Fibroblast of the aortic adventitia (primary cell): ENCODE measurements around the gene C16orf87. TPM values are rescaled to one million over a fixed set of nuclear protein-coding genes. Genes with fewer than 3 reads are reported as not detected.

Experiments used
- DNase-seq: peaks from one replicate; pipeline ENCODE4 v3.0.0-alpha.2; 2010; ENCODE audit warnings: low read depth
- H3K4me3 ChIP-seq: 2 replicates; pipeline ENCODE4 v1.5.1; 2011; ENCODE audit warnings: low read depth, mild to moderate bottlenecking, control low read depth, low read length, moderate library complexity
- total RNA-seq: library from RNA; depleted of rRNA; stranded (reverse); fragments of >200 nt; gene quantifications from 2 replicates; pipeline ENCODE4 v1.2.3, GENCODE V29; 2012; ENCODE audit warnings: low replicate concordance
- TF ChIP-seq, protein P1 (sequence below): IDR thresholded peaks from 2 replicates; pipeline ENCODE4 v1.5.1; 2011; ENCODE audit warnings: mild to moderate bottlenecking, low read length, control low read depth, inconsistent platforms; ENCODE audit not compliant: insufficient read depth

C16orf87 gene
- total RNA-seq, 1 donor = 10.1 TPM

DNA sequence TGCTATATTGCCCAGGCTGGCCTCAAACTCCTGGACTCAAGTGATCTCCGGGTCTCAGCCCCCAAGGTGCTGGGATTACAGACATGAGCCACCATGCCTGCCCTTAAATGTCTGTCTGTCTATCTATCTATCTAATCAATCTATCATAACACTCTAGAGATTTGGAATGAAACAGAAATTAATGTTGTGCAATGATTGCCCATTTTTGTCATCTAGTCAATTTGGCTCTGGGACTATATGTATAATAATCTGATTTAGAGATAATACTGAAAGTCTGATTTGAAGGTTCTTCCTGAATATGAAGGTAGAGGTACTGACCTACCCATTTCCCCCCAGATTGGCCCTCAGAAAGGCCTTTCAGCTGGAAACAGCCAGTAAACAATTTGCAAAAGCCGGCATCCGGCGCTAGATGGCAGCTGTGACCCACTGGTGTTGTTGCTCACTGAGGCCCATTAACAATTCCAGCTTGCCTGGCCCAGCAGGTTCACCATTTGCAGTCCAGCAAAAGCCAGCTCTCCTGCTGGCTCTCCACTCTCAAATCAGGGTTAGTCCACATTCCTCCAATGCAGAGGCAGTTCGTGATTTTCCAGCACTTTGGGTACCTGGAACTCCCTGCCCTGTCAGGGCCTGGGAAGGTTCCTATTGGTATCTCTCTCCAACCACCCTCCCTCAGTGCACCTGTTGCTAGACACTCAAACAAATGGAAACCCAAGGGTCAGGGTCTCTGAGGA, 22.9 kb upstream of the C16orf87 start:
- peak; percentile 79 for DNase-seq

DNA sequence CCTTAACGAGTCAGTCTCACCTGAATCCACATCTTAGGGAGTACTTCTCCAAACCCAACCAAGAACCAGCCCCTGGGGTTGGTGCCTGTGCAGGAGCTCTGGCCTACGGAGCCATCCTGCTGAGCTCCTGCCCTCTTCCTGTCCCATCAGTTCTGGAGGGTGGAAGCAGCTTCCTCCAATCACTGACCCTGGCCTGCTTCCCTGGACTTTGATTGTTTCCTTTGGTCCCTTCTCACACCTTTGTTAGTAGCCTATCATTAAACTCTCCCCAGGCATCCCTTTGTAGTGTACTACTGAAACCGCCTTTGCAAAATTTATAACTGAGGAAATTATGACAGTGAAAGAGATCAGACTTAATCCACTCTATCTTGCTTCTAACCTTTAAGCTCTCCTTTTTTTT, 21.1 kb upstream of the C16orf87 start:
- no peak for DNase-seq
- H3K4me3 ChIP-seq = no peak overlapping the region
- TF ChIP-seq, protein P1, sequence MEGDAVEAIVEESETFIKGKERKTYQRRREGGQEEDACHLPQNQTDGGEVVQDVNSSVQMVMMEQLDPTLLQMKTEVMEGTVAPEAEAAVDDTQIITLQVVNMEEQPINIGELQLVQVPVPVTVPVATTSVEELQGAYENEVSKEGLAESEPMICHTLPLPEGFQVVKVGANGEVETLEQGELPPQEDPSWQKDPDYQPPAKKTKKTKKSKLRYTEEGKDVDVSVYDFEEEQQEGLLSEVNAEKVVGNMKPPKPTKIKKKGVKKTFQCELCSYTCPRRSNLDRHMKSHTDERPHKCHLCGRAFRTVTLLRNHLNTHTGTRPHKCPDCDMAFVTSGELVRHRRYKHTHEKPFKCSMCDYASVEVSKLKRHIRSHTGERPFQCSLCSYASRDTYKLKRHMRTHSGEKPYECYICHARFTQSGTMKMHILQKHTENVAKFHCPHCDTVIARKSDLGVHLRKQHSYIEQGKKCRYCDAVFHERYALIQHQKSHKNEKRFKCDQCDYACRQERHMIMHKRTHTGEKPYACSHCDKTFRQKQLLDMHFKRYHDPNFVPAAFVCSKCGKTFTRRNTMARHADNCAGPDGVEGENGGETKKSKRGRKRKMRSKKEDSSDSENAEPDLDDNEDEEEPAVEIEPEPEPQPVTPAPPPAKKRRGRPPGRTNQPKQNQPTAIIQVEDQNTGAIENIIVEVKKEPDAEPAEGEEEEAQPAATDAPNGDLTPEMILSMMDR = no peak

More for the DNA sequence above, 22.9 kb upstream of the C16orf87 start:
- no peak overlapping the region for H3K4me3 ChIP-seq
- TF ChIP-seq, protein P1 = peak; percentile 92

DNA sequence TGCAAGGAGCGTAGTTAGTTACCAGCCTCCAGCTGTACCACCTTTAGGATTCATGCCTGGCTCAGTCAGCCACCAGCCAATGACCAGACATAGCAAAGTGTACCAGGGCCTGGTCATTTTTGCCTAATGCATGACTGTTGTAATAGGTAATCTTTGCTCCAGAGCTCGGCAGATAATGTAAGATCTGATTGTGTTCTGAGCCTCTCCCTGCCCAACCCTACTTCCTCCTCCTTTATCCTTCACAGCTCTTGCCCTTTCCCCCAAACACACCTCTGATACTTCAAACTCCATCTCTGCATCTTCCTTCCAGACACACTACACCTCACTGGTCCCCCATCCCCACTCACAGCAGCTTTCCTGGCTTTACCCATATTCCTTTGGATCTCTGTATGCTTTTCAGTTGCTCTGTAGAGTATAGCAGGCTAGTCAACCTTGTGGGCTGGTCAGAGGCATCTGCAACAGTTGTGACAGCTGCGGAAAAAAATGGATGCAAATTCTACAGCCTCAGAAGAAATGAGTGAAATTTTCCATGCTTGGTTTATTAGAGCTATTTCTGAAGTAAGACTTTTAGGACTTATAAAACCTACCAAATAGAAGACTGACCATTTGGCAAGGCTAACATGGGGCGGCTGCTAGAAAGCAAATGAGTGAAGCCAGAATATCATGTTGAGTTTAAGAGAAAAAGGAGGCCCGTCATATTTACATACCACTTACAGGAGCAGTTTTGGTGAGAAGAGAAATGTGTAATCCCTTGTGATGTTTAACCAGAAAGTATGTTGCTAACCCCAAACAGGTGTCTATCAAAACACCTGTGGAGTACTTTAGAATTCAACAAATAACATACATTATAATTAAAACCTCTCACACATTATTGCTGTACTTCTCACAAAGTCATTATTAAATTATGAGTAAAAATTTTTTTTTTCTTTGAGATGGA, 19.9 kb upstream of the C16orf87 start:
- TF ChIP-seq, protein P1 = no peak
- no peak overlapping the region for H3K4me3 ChIP-seq
- no peak for DNase-seq

DNA sequence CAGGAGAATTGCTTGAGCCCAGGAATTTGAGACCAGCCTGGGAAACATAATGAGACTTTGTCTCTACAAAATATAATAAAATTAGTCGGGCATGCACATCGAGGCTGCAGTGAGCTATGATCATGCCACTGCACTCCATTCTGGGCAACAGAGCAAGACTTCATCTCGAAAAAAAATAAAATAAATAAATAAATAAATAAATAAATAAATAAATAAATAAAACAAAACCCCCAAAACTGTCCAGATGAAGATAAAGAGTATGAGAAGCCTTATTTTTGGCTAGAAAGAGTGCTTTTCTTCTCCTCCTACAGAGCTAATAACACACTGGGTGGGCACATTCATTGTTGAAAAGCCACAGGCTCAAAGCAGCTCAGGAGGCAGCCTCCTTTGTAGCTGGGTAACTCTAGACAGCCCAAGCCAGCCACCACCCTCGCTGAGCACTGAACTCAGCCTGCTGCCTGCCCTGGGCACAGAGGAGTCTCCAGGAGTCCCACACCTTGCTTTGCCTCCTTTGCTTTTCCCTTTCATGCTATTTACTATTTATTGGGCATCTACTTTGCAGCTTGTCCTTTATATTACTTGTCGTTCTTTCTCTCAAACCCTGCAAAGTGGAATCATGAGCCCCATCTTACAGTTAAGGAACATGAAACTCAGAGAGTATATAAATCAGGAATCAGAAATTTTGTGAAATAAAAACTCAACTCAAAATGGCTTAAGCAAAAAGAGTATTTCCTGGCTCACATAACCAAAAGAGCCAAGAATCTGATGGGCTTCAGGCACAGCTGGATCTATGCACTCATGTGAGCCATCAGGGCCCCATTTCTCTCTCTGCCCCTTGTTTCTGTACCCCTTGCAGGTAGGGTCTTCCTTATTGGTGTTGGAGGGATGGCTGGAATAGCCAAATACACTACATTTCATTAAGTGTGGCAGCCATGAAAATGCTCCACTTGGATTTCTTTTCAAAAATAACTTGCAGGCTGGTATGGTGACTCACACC, 18.1 kb upstream of the C16orf87 start:
- TF ChIP-seq, protein P1 = no peak
- H3K4me3 ChIP-seq = no peak overlapping the region
- no peak for DNase-seq

DNA sequence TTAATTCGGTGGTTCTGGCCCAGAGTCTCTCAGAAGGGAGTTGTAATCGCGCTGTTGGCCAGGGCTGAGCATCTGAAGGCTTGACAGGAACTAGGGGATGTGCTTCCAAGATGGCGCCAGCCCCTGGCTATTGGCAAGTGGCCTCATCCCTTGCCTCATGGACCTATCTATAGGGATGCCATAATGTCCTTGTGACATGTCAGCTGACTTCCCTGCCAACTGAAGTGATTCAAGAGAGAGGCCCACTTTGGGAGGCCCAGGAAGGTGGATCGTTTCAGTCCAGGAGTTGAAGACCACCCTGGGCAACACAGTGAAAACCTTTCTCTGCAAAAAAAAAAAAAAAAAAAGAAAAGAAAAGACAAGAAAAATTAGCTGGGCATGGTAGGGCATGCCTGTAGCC, 15.0 kb upstream of the C16orf87 start:
- no peak for DNase-seq
- no peak overlapping the region for H3K4me3 ChIP-seq
- TF ChIP-seq, protein P1 = no peak

DNA sequence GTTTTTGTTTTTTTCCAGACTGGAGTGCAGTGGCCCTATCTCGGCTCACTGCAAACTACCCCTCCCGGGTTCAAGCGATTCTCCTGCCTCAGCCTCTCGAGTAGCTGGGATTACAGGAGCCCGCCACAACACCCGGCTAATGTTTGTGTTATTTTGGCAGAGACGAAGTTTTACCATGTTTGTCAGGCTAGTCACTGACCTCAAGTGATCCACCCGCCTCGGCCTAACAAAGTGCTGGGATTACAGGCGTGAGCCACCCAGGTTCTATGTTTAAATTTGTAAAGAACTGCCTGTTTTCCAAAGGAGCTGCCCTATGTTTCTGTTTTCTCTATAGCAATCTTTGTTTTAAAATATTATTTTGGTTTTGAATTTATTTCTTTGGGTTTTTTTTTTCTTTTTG, 13.8 kb upstream of the C16orf87 start:
- TF ChIP-seq, protein P1 = no peak
- H3K4me3 ChIP-seq = no peak overlapping the region
- DNase-seq = no peak
